NCI-H128 (cell line): Measurements from ENCODE around the gene SFTA2.
"Not testable (repeated sequence)": the region's sequence is repeated elsewhere in the genome, so short reads cannot be mapped to it uniquely, and the experiment has no call there.

Experiments used
- DNase-seq: peaks from one replicate; lab custom pipeline; 2025; ENCODE audit not compliant: unreplicated experiment; lab: John Stamatoyannopoulos, UW

SFTA2 gene

DNA sequence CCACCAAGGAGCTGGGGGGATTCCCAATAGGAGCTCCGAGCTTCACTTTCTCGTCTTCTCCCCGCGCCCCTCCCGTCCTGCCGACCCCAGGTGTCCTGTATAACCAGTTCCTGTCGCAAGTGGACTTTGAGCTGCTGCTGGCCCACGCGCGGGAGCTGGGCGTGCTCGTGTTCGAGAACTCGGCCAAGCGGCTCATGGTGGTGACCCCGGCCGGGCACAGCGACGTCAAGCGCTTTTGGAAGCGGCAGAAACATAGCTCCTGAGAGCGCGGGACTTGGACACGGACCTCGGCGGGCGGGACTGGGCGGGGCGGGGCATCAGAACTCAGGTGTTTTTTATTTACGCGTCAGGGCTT is 18.3 kb downstream of the SFTA2 start:
- DNase-seq = no peak

DNA sequence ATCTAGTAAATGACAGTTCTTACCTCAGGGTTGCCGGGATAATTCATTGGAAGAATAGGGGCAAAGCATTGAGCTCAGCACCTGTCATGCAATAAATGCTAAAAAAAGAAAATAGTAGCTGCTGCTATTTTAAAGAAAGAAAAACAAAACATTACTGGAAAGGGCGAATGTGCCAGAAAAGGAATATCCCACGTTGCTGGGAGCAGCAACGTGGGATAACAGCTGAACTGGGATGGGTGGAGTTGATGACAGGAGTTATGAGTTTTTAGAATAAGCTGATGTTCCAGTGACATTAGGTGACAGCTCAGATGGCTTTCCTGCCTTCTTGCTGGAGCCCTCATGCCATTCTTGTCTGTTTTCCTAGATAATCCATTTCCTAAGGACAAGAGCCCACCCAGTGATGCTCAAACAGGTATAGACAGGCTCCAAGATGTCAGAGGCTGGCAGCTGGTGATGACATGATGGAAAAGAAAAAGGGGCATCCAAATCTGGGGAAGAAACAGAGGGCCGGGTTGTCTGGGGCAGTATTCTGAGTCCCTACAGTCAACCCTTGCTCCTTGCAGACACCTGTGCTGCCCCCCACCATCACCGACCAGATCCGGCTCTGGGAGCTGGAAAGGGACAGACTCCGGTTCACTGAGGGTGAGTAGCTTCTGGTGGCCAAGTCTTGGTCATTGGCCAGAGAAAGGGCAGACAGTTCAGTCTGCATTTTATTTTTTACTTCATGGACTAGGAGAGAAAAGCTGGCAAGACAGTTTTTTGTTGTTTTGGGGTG is 19.0 kb downstream of the SFTA2 start:
- no peak for DNase-seq

DNA sequence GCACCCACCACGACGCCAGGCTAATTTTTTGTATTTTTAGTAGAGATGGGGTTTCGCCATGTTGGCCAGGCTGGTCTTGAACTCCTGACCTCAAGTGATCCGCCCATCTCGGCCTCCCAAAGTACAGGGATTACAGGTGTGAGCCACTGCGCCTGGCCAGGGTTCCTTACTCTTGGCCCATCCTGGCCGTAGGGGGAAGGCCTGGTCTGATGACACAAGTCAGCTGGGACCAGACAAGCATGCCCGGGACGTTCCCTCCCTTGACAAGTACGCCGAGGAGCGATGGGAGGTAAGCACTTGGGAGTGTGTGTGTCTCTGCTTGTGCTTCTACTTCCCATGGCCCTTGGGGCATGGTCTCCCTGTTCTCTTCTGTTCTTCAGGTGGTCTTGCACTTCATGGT is 21.5 kb downstream of the SFTA2 start:
- DNase-seq = not testable (repeated sequence)

DNA sequence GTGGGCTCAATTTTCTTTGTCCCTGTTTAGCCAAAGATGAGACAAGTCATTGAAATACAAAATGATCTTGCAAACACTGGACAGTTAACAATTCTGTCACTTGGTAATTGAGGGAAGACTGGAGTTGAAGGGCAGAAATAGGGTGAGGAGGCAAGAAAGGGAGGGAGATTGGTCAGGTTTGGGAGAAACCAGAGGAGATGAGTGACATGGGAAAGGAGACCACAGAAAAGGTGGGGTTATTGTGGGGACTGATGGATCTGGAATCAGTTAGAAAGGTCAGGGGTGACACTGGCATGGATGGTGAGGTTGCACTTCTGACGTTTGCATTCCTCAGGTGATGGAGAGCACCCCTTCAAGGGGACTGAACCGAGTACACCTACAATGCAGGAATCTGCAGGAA is 23.3 kb downstream of the SFTA2 start:
- no peak for DNase-seq

DNA sequence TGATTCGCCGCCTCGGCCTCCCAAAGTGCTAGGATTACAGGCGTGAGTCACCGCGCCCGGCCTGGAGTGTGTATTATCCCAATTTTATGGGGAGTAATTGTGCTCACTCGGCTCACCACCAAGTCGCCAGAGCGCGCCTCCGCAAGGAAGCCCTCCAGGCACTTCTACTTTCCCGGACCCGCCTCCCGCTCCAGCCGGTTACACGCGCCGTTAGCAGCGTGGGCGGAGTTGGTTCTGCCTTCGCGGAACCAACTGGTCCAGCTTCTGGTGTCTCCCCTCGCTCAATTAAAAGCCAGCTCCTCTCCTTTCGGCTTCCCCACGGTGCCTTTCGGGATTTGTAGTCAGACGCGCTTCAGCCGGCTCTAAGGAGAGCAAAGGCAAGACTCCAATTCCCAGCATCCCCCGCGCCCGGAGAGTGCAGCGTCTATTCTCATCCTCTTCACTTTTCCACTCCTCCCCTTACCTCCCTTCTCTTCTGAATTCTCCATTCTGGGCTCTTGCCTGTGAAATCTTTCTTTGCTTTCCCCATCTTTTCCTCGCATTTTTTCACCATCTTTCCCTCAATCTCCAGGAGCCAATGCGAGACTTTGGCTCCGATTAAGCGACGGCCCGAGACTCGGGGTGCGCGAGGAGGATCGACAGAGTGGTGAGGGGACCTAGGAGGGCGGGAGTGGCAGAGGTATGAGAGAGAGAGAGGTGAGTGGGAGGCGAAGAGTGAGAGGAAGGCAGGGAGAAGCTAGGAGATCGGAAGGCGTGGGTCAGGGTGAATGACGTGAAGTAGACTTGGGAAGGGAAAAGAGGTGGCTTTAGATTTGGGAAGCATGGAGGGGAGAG is 24.0 kb downstream of the SFTA2 start, which contains the start of gene GTF2H4:
TSS of gene GTF2H4 (plus strand) at position 450 of the 834 bp plus-strand sequence.
- DNase-seq = peak; percentile 97

DNA sequence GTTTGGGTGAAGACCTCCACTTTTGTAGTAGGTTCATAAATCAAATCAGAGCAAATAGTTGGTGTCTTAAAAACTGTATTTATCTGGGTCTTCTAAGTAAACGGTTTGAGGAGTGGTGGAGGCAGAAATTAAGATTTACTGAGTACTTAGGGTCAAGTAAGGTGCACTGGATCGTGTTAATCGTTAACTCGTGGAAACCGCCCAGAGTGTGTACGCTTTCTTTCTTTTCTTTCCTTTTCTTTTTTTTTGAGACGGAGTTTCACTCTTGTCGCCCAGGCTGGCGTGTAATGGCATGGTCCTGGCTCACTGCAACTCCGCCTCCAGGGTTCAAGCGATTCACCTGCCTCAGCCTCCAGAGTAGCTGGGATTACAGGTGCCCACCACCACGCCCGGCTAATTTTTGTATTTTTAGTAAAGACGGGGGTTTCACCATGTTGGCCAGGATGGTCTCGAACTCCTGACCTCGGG is 24.6 kb downstream of the SFTA2 start:
- not testable (repeated sequence) for DNase-seq

DNA sequence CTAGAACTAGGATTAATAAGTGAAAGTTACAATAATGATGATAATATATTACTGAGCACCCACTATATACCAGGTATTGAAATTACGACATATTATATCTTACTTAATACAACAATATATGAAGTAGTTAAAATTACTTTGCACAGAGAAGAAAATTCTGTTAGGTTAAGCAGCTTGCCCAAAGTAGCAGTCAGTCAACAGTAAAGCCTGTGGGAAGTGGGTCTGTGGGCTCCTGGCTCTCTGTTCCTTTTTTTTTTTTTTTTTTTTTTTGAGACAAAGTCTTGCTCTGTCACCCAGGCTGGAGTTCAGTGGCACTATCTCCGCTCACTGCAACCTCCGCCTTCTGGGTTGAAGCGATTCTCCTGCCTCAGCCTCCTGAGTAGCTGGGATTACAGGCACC is 28.7 kb downstream of the SFTA2 start:
- DNase-seq = no peak

DNA sequence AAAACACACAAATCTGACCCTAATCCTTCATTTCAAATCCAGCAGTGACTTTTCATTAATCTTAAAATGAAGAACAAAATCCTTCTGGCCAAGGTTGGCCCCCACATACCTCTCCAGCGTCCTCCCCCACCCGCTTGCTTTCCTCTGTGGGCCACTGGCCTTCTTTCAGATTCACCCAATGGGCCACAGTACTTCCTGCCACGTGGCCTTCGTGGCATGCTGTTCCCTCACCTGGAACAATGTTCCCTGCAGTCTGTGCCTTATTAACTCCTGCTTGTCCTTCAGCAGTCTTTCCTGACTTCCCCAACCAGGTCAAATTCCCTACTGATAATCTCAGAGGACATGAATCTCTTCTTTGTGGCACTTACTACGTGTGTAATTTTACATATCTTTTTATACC is 29.3 kb downstream of the SFTA2 start:
- no peak for DNase-seq

DNA sequence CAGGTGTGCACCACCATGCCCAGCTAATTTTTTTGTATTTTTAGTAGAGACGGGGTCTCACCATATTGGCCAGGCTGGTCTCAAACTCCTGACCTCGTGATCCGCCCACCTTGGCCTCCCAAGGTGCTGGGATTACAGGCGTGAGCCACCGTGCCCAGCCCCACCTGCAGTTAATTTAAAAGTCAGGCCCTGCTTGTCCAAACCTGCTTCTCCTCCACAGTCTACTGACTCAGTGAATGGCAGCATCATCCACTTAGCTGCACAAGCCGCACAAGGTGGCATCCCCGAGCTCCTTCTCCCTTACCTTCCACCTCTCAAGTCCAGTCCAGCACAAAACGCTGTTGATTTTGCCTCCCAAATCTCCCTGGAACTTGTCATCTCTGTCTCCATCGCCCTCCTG is 29.8 kb downstream of the SFTA2 start:
- not testable (repeated sequence) for DNase-seq

DNA sequence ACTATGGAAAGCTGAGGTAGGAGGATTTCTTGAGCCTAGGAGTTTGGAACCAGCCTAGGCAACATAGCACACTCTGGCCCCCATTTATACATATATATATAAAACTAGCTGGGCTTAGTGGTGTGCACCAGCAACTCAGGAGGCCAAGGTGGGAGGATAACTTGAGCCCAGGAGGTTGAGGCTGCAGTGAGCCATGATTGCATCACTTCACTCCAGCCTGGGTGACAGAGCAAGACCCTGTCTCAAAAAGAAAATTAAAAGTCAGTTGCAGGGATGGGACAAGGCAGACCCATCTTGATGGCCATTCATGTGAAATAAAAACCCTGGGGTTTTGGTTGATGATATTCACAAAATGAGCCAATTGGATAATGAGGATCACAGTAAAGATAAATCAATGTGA is 30.5 kb downstream of the SFTA2 start:
- DNase-seq = no peak

DNA sequence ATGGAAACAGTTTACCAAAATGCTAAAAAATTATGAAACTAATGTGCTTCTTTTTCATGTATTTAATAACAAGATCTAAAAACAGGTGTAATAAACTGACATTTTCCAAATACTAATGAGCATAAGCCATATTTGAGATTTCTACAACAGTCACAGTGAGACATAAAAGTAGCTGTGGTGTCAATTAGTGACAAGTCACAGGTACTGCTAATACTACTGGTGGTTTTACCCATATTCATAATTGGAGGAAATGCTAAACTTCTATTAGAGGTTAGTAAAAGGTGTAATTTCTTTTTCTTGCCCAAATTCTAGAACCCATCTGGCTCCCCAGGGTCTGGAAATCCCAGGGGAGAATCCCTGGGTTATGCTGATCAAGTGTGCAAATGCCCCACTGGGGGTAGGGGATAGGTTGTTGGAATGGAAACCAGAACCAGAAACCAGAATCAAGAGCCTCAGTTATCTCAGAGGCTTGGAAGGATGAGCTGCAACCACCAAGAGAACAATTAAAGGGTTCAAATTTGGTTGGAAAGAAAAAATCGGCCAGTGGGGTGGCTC is 31.0 kb downstream of the SFTA2 start:
- DNase-seq = no peak

DNA sequence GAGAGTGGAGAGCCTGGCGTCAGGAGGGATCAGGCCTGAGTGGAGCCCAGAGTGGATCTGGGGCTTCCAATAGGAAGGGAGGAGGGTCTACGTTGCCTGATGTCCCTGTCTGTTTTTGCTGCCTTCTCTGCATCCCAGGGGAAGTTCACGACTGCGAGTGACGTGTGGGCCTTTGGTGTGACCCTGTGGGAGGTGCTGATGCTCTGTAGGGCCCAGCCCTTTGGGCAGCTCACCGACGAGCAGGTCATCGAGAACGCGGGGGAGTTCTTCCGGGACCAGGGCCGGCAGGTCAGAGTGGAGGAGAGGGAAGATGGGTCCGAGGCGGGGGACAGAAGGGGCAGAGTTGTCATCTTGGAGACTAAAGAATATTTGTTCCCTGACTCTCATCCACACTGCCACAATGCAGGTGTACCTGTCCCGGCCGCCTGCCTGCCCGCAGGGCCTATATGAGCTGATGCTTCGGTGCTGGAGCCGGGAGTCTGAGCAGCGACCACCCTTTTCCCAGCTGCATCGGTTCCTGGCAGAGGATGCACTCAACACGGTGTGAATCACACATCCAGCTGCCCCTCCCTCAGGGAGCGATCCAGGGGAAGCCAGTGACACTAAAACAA is 33.1 kb downstream of the SFTA2 start:
- DNase-seq = no peak

DNA sequence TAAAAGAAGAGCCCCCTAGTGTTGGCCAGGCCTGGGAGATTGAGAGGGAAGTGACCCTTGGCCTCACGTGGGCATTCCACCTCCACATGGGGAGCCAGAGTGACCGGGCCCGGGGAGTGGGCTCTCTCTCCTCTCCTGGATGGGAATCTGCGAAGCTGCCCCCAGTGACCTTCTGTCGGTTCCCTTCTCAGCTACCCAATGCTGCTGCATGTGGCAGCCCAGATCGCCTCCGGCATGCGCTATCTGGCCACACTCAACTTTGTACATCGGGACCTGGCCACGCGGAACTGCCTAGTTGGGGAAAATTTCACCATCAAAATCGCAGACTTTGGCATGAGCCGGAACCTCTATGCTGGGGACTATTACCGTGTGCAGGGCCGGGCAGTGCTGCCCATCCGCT is 34.1 kb downstream of the SFTA2 start:
- DNase-seq = no peak

DNA sequence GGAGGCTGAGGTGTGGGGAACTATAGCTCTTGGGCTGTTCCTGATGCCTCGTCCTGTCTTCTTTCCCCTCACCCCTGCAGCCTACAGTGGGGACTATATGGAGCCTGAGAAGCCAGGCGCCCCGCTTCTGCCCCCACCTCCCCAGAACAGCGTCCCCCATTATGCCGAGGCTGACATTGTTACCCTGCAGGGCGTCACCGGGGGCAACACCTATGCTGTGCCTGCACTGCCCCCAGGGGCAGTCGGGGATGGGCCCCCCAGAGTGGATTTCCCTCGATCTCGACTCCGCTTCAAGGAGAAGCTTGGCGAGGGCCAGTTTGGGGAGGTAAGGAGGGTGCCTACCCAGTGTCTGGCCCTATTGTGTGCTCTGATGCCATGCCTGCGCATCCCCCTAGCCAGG is 35.4 kb downstream of the SFTA2 start:
- no peak for DNase-seq

DNA sequence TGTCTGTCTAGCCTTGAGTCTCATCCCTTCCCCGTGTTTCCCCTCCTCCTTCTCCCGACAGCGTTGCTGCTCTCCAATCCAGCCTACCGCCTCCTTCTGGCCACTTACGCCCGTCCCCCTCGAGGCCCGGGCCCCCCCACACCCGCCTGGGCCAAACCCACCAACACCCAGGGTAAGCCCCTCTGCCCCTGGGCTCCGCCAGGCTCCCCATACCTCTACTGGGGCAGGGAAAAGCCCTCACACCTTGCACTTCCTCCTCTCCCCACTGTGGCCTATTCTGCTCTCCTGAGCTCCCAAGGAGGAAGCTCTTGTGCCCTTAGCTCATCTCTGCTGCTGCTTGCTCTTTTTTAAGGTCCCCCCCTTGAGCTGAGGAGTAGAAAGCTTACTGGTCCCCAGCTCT is 36.6 kb downstream of the SFTA2 start:
- DNase-seq = no peak

DNA sequence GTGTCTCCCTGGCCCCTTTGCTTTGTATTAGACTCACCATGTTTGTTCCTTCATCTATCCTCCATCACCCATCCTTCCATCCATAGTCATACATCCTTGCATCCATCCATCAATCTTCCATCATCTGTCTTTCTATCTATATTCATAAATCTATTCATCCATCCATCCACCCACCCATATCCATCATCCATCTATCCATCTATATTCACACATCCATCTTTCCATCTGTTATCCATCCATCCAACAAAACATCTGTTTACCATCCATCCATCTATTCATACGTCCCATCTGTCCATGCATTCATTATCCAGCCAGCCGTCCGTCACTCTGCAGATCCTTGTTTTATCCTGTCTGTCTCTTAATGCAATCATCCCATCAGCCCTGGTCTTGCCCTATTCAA is 37.0 kb downstream of the SFTA2 start:
- no peak for DNase-seq

DNA sequence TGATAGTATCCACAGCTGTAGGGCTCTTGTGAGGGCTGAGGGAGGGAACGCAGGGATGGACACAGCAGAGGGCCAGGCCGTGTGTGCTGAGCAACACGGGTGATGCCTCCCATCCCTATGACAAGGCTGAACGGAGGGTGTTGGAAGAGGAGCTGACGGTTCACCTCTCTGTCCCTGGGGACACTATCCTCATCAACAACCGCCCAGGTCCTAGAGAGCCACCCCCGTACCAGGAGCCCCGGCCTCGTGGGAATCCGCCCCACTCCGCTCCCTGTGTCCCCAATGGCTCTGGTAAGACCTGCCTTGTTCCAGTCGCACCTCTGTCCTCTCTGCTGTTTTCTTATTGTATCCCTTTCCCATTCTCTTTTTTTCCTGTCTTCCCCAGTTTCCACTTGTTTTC is 37.6 kb downstream of the SFTA2 start:
- DNase-seq = no peak

DNA sequence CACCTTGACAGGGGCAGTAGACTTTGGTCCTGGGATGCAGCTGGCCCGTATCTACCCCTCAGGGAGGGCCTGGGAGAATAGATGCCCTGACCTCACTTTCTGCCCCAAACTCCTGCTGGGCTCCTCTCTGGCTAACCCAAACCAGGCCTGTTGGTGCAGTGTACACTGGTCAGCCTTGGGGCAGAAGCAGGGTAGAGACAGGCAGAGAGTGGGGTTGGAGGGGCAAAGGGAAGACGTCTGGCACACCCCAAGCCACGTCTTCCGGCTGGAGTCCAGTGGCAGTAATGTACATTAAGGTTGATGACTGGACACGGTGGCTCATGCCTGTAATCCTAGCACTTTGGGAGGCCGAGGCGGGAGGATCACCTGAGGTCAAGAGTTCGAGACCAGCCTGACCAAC is 38.3 kb downstream of the SFTA2 start:
- no peak for DNase-seq

DNA sequence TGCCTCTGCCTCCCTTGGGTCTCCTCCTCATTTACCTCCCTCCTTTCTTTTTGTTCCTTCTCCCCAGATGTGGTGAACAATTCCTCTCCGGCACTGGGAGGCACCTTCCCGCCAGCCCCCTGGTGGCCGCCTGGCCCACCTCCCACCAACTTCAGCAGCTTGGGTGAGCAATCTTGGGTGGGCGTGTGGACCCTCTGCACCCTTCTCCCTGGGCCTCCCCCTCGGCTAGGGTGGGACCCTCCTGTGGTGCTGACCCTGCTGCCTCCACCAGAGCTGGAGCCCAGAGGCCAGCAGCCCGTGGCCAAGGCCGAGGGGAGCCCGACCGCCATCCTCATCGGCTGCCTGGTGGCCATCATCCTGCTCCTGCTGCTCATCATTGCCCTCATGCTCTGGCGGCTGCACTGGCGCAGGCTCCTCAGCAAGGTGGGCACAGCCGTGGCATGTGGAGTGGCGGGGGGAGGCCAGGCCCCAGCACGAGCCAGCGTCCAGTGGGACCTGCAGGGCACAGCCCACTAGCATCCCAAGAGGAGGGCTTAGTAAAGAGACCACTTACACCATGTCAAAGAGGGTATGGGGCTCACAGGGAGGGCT is 38.9 kb downstream of the SFTA2 start:
- no peak for DNase-seq

DNA sequence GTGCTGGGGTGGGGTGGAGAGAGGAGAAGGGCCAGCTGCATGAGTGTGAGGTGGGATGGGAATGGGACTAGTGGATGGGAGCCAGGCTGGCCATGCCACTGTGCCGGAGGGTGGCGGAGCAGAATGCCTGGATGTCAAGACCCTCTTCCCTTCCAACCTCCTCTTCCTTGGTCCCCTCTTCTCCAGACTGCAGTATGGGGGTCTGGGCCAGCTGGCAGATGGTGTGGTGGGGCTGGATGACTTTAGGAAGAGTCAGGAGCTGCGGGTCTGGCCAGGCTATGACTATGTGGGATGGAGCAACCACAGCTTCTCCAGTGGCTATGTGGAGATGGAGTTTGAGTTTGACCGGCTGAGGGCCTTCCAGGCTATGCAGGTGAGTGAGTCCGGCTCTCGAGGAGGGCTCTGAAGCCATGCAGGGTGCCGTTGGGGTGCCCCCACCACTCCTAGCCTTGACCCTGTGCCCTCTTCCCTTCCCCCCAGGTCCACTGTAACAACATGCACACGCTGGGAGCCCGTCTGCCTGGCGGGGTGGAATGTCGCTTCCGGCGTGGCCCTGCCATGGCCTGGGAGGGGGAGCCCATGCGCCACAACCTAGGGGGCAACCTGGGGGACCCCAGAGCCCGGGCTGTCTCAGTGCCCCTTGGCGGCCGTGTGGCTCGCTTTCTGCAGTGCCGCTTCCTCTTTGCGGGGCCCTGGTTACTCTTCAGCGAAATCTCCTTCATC is 40.0 kb downstream of the SFTA2 start:
- DNase-seq = no peak

DNA sequence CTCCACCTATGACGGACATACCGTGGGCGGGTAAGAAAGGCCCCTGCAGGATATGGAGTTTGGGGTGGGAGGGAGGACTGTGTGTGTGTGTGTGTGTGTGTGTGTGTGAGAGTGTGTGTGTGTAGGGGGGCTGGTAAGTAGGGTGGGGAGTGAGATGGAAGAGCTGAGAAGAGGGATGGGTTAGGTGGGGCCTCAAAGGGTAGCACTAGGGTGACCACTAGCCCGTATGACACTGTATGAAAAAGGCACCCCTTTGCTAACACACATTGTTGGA is 40.6 kb downstream of the SFTA2 start:
- DNase-seq = no peak
